Stomach (tissue), 9 donors: ENCODE results near the gene NCAPH2. TPM values are rescaled to one million over a fixed set of nuclear protein-coding genes. Genes with fewer than 3 reads are reported as not detected.

Source experiments
- DNase-seq, 2 donors: peaks; one replicate each; pipeline versions ENCODE4 v3.0.0 to v3.0.0-alpha.2; 2013 to 2019
- H3K27ac ChIP-seq, 5 donors: fragments of 200-600 bp in 4 of 5; sonication (generic) in 4 of 5; one replicate each; pipeline ENCODE4 v1.5.1; 2013 to 2019; ENCODE audit warnings: mild to moderate bottlenecking in 1 of 5, moderate library complexity in 1 of 5
- H3K27me3 ChIP-seq, 3 donors: fragments of 200-600 bp; sonication (generic); one replicate each; pipeline ENCODE4 v1.5.1; 2017 to 2019; ENCODE audit warnings: mixed run types in 1 of 3
- H3K36me3 ChIP-seq, 4 donors: fragments of 200-600 bp; sonication (generic); 1 replicate in 3 of 4; 2 replicates in 1 of 4; pipeline ENCODE4 v1.5.1; 2016 to 2019
- H3K4me1 ChIP-seq, 4 donors: fragments of 200-600 bp; sonication (generic); one replicate each; pipeline ENCODE4 v1.5.1; 2016 to 2019
- H3K4me3 ChIP-seq, 4 donors: fragments of 200-600 bp; sonication (generic) in 3 of 4; one replicate each; pipeline ENCODE4 v1.5.1; 2016 to 2019; ENCODE audit warnings: mild to moderate bottlenecking in 1 of 4
- H3K9me3 ChIP-seq, 4 donors: fragments of 200-600 bp; sonication (generic); one replicate each; pipeline ENCODE4 v1.5.1; 2016 to 2019
- EP300 ChIP-seq: sonication (generic); formaldehyde crosslinking; IDR thresholded peaks from one replicate; pipeline ENCODE4 v1.6.1; 2017; ENCODE audit warnings: antibody characterized with exemption
- POLR2A ChIP-seq, 4 donors: fragments of 450-650 bp; IDR thresholded peaks; one replicate each; pipeline ENCODE4 v1.6.1; 2016; ENCODE audit warnings: antibody characterized with exemption in 4 of 4, control low read depth in 2 of 4, mild to moderate bottlenecking in 1 of 4, moderate library complexity in 1 of 4
- POLR2AphosphoS5 ChIP-seq, 3 donors: sonication (generic); formaldehyde crosslinking; IDR thresholded peaks; one replicate each; pipeline ENCODE4 v1.6.1; 2016; ENCODE audit warnings: antibody characterized with exemption in 3 of 3
- WGBS, 5 donors: extraction: QIAGEN DNeasy Blood & Tissue Kit in 3 of 5; methylation state at CpG; one replicate each; pipeline versions ENCODE4 v1.1.5 to v1.1.7; 2013 to 2018; 5-methylcytosine and 5-hydroxymethylcytosine counted together
- intact Hi-C: fragments of 100-400 bp; cut with DNase I; formaldehyde crosslinking; loops from one replicate; pipeline ENCODE4 v1.15.1; 2023; ENCODE audit warnings: low total_unique reads
- polyA plus RNA-seq, 3 donors: library from polyadenylated mRNA; stranded (reverse); fragments of 200-250 nt; gene quantifications; one replicate each; pipeline ENCODE4 v1.2.3, GENCODE V29; 2013
- total RNA-seq, 5 donors: library from RNA; depleted of rRNA; stranded (reverse); fragments of >200 nt; gene quantifications; one replicate each; pipeline versions ENCODE4 v1.1.0 to v1.2.3, GENCODE V29; 2014 to 2016
- TF ChIP-seq, protein P1 (sequence below), 7 experiments: fragments of 450-650 bp in 4 of 7; fragments of 200-600 bp in 3 of 7; sonication (generic) in 3 of 7; IDR thresholded peaks; one replicate each; pipeline ENCODE4 v1.5.1; 2016 to 2019; ENCODE audit warnings: antibody characterized with exemption in 7 of 7, control low read depth in 2 of 7, mild to moderate bottlenecking in 1 of 7
- donor health status: healthy with polysubstance abuse.
- donor health status: Bipolar disorder and iron deficiency.
- donor health status: healthy.

NCAPH2 gene
- total and polyA plus RNA-seq, 8 donors: 12.9 to 47.9 (median 30.4) TPM

DNA sequence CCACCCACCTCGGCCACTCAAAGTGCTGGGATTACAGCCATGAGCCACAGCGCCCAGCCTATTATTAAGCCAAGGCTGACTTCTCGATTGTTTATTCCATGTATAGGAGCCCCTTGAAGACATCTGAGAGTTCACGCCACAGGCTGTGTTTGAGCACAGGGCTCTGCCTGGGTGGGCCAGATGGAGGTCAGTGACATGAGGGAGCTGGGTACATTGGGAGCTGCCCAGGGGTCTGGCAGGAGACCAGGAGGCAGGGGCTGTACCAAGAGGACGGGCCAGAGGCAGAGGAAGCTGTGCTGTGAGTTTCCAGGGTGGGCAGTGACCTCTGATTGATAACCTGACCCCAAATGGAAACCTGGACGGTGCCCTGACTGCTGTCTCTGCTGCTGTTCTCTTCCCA, 5.9 kb upstream of the NCAPH2 start:
- Histone ChIP-seq H3K9me3 (no peaks in the 10 kb centered on the region), H3K36me3 (peaks cover 27 to 40% (median 39%) of the 10 kb centered on the region in 4 donors), H3K27ac (no peak overlapping the region), H3K4me1 (peaks cover 11 to 33% (median 26%) of the 10 kb centered on the region in 4 donors), H3K4me3 (no peak overlapping the region), H3K27me3 (peaks cover 0 to 3% (median 0%) of the 10 kb centered on the region in 3 donors)
- no peak for TF ChIP-seq EP300
- no peak for TF ChIP-seq POLR2AphosphoS5 (IDR thresholded peaks at IDR 0.05)
- TF ChIP-seq POLR2A (IDR thresholded peaks at IDR 0.05): no peak
- TF ChIP-seq, protein P1, sequence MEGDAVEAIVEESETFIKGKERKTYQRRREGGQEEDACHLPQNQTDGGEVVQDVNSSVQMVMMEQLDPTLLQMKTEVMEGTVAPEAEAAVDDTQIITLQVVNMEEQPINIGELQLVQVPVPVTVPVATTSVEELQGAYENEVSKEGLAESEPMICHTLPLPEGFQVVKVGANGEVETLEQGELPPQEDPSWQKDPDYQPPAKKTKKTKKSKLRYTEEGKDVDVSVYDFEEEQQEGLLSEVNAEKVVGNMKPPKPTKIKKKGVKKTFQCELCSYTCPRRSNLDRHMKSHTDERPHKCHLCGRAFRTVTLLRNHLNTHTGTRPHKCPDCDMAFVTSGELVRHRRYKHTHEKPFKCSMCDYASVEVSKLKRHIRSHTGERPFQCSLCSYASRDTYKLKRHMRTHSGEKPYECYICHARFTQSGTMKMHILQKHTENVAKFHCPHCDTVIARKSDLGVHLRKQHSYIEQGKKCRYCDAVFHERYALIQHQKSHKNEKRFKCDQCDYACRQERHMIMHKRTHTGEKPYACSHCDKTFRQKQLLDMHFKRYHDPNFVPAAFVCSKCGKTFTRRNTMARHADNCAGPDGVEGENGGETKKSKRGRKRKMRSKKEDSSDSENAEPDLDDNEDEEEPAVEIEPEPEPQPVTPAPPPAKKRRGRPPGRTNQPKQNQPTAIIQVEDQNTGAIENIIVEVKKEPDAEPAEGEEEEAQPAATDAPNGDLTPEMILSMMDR (IDR thresholded peaks at IDR 0.05): no peak
- intact Hi-C loops: loop anchor here (10.0 kb wide), 1 partner anchor 247 kb away; the partner anchor contains the start of gene HDAC10
- WGBS, 5 donors: 78 to 93% (median 80%) methylated on average over 6 of the region's 6 CpGs
- DNase-seq: no peak

DNA sequence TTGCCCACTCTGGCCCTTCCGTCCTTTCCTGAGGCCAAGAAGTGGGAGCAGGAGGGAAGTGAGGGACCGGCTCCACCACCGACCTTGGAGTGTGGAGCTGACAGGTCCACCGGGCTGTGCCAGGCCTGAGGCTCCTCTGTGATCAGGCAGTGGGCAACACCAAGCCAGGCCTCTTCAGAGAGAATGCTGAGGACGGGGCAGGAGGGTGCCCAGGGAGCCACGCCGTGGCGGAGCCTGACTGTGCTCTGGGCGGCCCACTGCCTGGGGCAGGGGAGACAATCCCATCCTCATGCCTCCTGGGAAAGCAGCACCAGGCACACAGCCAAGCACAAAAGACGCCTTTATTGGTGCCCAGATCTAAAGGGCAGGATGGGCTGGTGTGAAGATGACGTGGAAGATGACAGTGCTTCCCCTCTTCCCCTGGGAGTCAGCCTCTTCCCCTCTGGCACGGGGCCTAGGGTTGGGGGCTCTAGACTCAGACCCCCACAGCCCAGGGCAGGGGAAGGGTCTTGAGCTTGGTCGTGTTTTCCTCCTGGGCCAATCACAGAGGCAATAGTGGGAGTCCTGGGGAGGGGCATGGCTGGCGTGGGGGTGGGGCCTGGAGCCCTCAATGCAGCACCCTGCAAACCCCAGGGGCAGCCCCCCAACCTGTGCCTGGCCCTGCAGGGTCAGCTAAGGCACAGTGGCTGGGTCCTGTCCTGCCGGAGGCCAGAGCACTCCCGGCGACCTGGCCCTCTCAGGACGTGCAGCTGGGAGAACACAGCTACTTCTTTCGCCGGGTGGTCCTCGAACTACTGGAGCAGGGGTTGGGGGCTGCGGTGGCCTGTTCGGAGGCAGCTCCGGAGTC, 5.2 kb upstream of the NCAPH2 start:
- peak in 1 of 2 donors; percentile 9 for DNase-seq
- Histone ChIP-seq H3K36me3 (peaks cover 27 to 40% (median 39%) of the 10 kb centered on the region in 4 donors), H3K4me1 (peaks cover 11 to 35% (median 26%) of the 10 kb centered on the region in 4 donors), H3K27me3 (peaks cover 0 to 1% (median 0%) of the 10 kb centered on the region in 3 donors), H3K4me3 (no peak overlapping the region), H3K27ac (no peak overlapping the region), H3K9me3 (no peaks in the 10 kb centered on the region)
- intact Hi-C loops: loop anchor here (10.0 kb wide), 1 partner anchor 248 kb away; the partner anchor contains the start of gene HDAC10
- TF ChIP-seq, protein P1 (IDR thresholded peaks at IDR 0.05): no peak
- TF ChIP-seq EP300: no peak
- TF ChIP-seq POLR2AphosphoS5 (IDR thresholded peaks at IDR 0.05): no peak
- TF ChIP-seq POLR2A (IDR thresholded peaks at IDR 0.05): no peak
- WGBS, 5 donors: 83 to 91% (median 88%) methylated on average over 19 to 24 of the region's 24 CpGs

DNA sequence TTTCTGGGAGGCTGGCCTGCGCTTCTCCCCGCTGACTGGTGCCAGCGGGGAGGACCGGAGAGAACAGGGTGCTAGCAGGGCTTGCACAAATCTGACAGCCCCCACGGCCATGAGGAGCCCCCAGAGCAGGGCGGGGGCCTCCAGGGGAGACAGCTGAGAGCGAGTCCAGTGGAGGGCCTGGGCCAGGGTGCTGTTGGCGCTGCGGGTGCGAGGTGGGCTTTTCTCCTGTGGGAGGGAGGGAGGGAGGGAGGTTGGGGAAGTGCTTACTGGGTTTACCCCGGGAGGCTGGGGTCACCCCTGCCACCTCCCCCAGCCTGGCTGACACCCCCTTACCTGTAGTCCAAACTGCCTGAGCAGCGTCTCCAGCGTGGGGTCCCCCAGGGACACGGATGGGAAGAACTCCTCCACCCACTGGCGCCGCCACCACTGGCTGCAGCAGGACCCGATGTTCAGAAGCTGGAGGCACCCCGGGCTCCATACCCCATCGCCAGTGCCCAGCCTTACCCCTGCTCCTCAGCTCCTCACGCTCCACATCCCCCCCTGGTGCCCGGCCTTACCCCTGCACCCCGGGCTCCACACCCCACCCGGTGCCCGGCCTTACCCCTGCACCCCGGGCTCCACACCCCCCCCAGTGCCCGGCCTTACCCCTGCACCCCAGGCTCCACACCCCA, 4.4 kb upstream of the NCAPH2 start:
- whole genome bisulfite sequencing, 5 donors: 87 to 94% (median 88%) methylated on average over 11 to 24 of the region's 26 CpGs
- no peaks in the 10 kb centered on the region for H3K27me3 ChIP-seq
- peak in 1 of 2 donors; percentile 18 for DNase-seq
- H3K4me3 ChIP-seq: no peak overlapping the region
- H3K27ac ChIP-seq: no peak overlapping the region
- H3K9me3 ChIP-seq: no peaks in the 10 kb centered on the region
- intact Hi-C loops: loop anchor here (10.0 kb wide), 1 partner anchor 249 kb away; the partner anchor contains the start of gene HDAC10
- H3K36me3 ChIP-seq: peaks cover 27 to 40% (median 39%) of the 10 kb centered on the region in 4 donors
- TF ChIP-seq EP300: no peak
- no peak for TF ChIP-seq POLR2A (IDR thresholded peaks at IDR 0.05)
- TF ChIP-seq, protein P1 (IDR thresholded peaks at IDR 0.05): no peak
- TF ChIP-seq POLR2AphosphoS5 (IDR thresholded peaks at IDR 0.05): no peak
- peaks cover 12 to 30% (median 26%) of the 10 kb centered on the region in 4 donors for H3K4me1 ChIP-seq
